SK-N-MC (cell line): ENCODE results near the gene GFY.

Source experiments
- EZH2 ChIP-seq: fragments of 200-600 bp; sonication (generic); IDR thresholded peaks from one replicate; pipeline ENCODE4 v1.6.1; 2017; ENCODE audit warnings: antibody characterized with exemption
- POLR2AphosphoS5 ChIP-seq: IDR thresholded peaks from 2 replicates; pipeline ENCODE4 v1.6.1; 2012; ENCODE audit warnings: mild to moderate bottlenecking, low read depth, low read length, borderline replicate concordance

DNA sequence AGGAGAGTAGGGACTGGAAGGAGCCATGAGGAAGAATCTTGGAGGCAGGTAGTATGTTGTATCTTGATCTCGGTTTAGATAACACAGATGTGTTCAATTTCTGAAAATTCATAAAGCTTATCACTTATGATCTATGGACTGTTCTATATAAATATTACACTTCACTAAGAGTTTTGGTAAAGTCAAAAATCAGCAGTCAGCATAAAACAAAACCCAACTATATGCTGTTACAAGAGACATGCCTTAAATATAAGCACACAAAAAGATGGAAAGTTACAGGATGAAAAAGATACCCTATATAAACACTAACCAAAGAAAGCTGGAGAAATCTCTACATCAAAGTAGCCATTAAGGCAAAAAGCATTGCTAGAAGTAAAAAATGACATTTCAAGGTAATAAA lies 41.6 kb upstream of the GFY start:
- TF ChIP-seq EZH2 (no peak), POLR2AphosphoS5 (no peak)
